Measurements from ENCODE around the gene OGA.
"Not testable (repeated sequence)": the region's sequence is repeated elsewhere in the genome, so short reads cannot be mapped to it uniquely, and the experiment has no call there.

OGA gene

GRCh38 chr10:101807158-101807557 lies 11.1 kb downstream of the OGA start:
- no peak overlapping the region for H3K4me3 ChIP-seq (ENCODE audit: low read depth, low read length)
- no peak for TF ChIP-seq CTCF (IDR thresholded peaks at IDR 0.05; ENCODE audit: control insufficient read depth, extremely low read depth, insufficient read depth)
- no peak for DNase-seq (ENCODE audit: low read depth)

GRCh38 chr10:101803511-101803910 lies 14.7 kb downstream of the OGA start:
- no peak overlapping the region for H3K4me3 ChIP-seq (ENCODE audit: low read depth, low read length)
- DNase-seq (ENCODE audit: low read depth), result no peak
- no peak for TF ChIP-seq CTCF (IDR thresholded peaks at IDR 0.05; ENCODE audit: control insufficient read depth, extremely low read depth, insufficient read depth)

- no peak for TF ChIP-seq CTCF (IDR thresholded peaks at IDR 0.05; ENCODE audit: control insufficient read depth, extremely low read depth, insufficient read depth)
These were observed 20.7 kb downstream of the OGA start for GRCh38 chr10:101797403-101798059.

GRCh38 chr10:101793526-101793925 lies 24.7 kb downstream of the OGA start:
- no peak for DNase-seq (ENCODE audit: low read depth)
- TF ChIP-seq CTCF (IDR thresholded peaks at IDR 0.05; ENCODE audit: control insufficient read depth, extremely low read depth, insufficient read depth), result no peak
- no peak overlapping the region for H3K4me3 ChIP-seq (ENCODE audit: low read depth, low read length)

More at GRCh38 chr10:101797403-101798059, 20.7 kb downstream of the OGA start:
- DNase-seq (ENCODE audit: low read depth), result no peak
- H3K4me3 ChIP-seq (ENCODE audit: low read depth, low read length), result no peak overlapping the region

GRCh38 chr10:101789686-101790085 lies 28.6 kb downstream of the OGA start:
- DNase-seq (ENCODE audit: low read depth), result no peak
- no peak overlapping the region for H3K4me3 ChIP-seq (ENCODE audit: low read depth, low read length)
- TF ChIP-seq CTCF (IDR thresholded peaks at IDR 0.05; ENCODE audit: control insufficient read depth, extremely low read depth, insufficient read depth), result no peak

- H3K4me3 ChIP-seq (ENCODE audit: low read depth, low read length); DNase-seq (ENCODE audit: low read depth): not testable (repeated sequence)
These were observed 29.0 kb downstream of the OGA start for GRCh38 chr10:101789231-101789630.

GRCh38 chr10:101785801-101786200 lies 32.4 kb downstream of the OGA start:
- TF ChIP-seq CTCF (IDR thresholded peaks at IDR 0.05; ENCODE audit: control insufficient read depth, extremely low read depth, insufficient read depth), result no peak
- DNase-seq (ENCODE audit: low read depth), result no peak

More at GRCh38 chr10:101785801-101786200, 32.4 kb downstream of the OGA start:
- no peak overlapping the region for H3K4me3 ChIP-seq (ENCODE audit: low read depth, low read length)

Data from LNCaP clone FGC (cell line).